OCI-LY7 (cell line): ENCODE results near the gene ANO6.

Source experiments
- CTCF ChIP-seq: fragments of 200-600 bp; sonication (generic); conservative IDR thresholded peaks from 2 replicates; pipeline ENCODE4 v1.5.1; 2014; ENCODE audit warnings: mild to moderate bottlenecking, antibody characterized with exemption, low read length, moderate library complexity, mixed read lengths
- EZH2phosphoT487 ChIP-seq: fragments of 200-600 bp; sonication (generic); IDR thresholded peaks from 2 replicates; pipeline ENCODE4 v1.6.1; 2018; ENCODE audit warnings: low read depth, borderline replicate concordance, mild to moderate bottlenecking, mixed run types, antibody characterized with exemption, low read length, moderate library complexity, mixed read lengths

- TF ChIP-seq CTCF (no peak), EZH2phosphoT487 (no peak)
Observed at GRCh38 chr12:45244561-45245343, 28.9 kb downstream of the ANO6 start.
